BE2C (cell line): ENCODE measurements around the gene GADL1.

Experiments used
- DNase-seq: peaks from one replicate; pipeline ENCODE4 v3.0.0-alpha.2; 2020
- H3K27me3 ChIP-seq: fragments of 250-450 bp; sonication (Bioruptor Pico); 2 replicates; pipeline ENCODE4 v1.5.1; 2020; ENCODE audit warnings: mild to moderate bottlenecking
- H3K36me3 ChIP-seq: fragments of 250-450 bp; sonication (Bioruptor Pico); 2 replicates; pipeline ENCODE4 v1.5.1; 2020; ENCODE audit warnings: mild to moderate bottlenecking
- H3K4me1 ChIP-seq: fragments of 250-450 bp; sonication (Bioruptor Pico); 2 replicates; pipeline ENCODE4 v1.5.1; 2020
- H3K4me3 ChIP-seq: 2 replicates; pipeline ENCODE4 v1.5.1; 2011; ENCODE audit warnings: low read depth, low read length
- H3K9me3 ChIP-seq: fragments of 250-450 bp; sonication (Bioruptor Pico); 2 replicates; pipeline ENCODE4 v1.5.1; 2020
- TF ChIP-seq, protein P1 (sequence below): IDR thresholded peaks from 2 replicates; pipeline ENCODE4 v1.5.1; 2012; ENCODE audit warnings: mild to moderate bottlenecking, low read depth, low read length

Gene GADL1

GRCh38 chr3:30700702-30701321 is 193.6 kb downstream of the GADL1 start:
- Histone ChIP-seq H3K4me1 (no peaks in the 10 kb centered on the region), H3K36me3 (no peaks in the 10 kb centered on the region), H3K9me3 (no peaks in the 10 kb centered on the region), H3K4me3 (no peak overlapping the region), H3K27me3 (no peaks in the 10 kb centered on the region)
- TF ChIP-seq, protein P1, sequence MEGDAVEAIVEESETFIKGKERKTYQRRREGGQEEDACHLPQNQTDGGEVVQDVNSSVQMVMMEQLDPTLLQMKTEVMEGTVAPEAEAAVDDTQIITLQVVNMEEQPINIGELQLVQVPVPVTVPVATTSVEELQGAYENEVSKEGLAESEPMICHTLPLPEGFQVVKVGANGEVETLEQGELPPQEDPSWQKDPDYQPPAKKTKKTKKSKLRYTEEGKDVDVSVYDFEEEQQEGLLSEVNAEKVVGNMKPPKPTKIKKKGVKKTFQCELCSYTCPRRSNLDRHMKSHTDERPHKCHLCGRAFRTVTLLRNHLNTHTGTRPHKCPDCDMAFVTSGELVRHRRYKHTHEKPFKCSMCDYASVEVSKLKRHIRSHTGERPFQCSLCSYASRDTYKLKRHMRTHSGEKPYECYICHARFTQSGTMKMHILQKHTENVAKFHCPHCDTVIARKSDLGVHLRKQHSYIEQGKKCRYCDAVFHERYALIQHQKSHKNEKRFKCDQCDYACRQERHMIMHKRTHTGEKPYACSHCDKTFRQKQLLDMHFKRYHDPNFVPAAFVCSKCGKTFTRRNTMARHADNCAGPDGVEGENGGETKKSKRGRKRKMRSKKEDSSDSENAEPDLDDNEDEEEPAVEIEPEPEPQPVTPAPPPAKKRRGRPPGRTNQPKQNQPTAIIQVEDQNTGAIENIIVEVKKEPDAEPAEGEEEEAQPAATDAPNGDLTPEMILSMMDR = no peak
- no peak for DNase-seq

- no peaks in the 10 kb centered on the region for H3K36me3 ChIP-seq
- TF ChIP-seq, protein P1 = no peak
- no peaks in the 10 kb centered on the region for H3K4me1 ChIP-seq
- H3K9me3 ChIP-seq = no peaks in the 10 kb centered on the region
- no peak for DNase-seq
- H3K4me3 ChIP-seq = no peak overlapping the region
- no peaks in the 10 kb centered on the region for H3K27me3 ChIP-seq
Measured at GRCh38 chr3:30699927-30700326, 194.5 kb downstream of the GADL1 start.

- no peaks in the 10 kb centered on the region for H3K36me3 ChIP-seq
- no peaks in the 10 kb centered on the region for H3K4me1 ChIP-seq
- DNase-seq = no peak
- no peaks in the 10 kb centered on the region for H3K9me3 ChIP-seq
- H3K27me3 ChIP-seq = no peaks in the 10 kb centered on the region
- H3K4me3 ChIP-seq = no peak overlapping the region
- TF ChIP-seq, protein P1 = no peak
Measured at GRCh38 chr3:30698549-30698948, 195.9 kb downstream of the GADL1 start.

GRCh38 chr3:30696896-30697295 is 197.6 kb downstream of the GADL1 start:
- TF ChIP-seq, protein P1 = no peak
- no peaks in the 10 kb centered on the region for H3K4me1 ChIP-seq
- DNase-seq = no peak
- no peaks in the 10 kb centered on the region for H3K27me3 ChIP-seq
- H3K4me3 ChIP-seq = no peak overlapping the region
- no peaks in the 10 kb centered on the region for H3K36me3 ChIP-seq
- H3K9me3 ChIP-seq = no peaks in the 10 kb centered on the region

- no peaks in the 10 kb centered on the region for H3K9me3 ChIP-seq
- no peak overlapping the region for H3K4me3 ChIP-seq
- no peaks in the 10 kb centered on the region for H3K27me3 ChIP-seq
- no peaks in the 10 kb centered on the region for H3K36me3 ChIP-seq
- TF ChIP-seq, protein P1 = no peak
- DNase-seq = no peak
- no peaks in the 10 kb centered on the region; the same call in 1 of the 2 replicates for H3K4me1 ChIP-seq
Measured at GRCh38 chr3:30696403-30696819, 198.1 kb downstream of the GADL1 start.

DNA sequence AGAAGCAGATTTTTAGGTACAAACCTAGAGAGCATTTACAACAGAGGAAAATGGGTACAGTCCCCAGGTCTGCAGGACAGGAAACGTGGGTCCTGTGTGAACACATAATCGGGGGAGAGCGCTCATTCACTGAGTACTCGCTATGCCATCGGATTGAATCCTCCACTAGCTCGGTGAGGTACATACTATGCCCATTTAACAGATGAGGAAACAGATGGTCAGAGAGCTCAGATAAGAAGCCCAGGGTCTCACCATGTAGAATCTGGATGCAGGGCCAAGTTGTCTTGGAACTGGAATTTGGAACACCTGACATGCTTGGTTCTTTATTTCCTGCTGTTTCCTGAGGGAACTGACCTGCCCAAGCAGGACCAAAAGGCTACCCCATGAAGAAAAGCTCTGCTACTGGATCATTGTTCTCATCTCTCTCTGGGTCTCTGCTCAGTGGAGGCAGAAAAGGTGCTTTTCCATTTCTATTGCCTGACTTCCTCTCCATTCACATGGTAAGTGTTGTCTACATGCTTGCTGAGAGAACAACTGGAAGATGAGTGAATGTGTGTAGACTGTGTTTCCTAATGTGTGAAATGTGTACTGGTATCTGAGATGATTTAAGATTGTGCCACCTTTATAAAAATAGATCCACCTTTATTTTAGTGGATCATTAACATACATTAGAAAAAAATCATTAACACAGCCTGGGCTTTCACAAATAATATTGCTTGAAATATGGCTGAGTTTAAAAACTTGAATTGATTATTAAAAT is 199.0 kb downstream of the GADL1 start:
- DNase-seq = no peak
- no peak overlapping the region for H3K4me3 ChIP-seq
- no peaks in the 10 kb centered on the region for H3K9me3 ChIP-seq
- H3K27me3 ChIP-seq = no peaks in the 10 kb centered on the region
- TF ChIP-seq, protein P1 = no peak
- H3K36me3 ChIP-seq = no peaks in the 10 kb centered on the region
- no peaks in the 10 kb centered on the region; the same call in 1 of the 2 replicates for H3K4me1 ChIP-seq
